ENCODE results near the gene RELA. TPM values are rescaled to one million over a fixed set of nuclear protein-coding genes. Genes with fewer than 3 reads are reported as not detected.

Gene RELA
- total RNA-seq, 1 experiment from 2014 or later, result 35.1 TPM

- TF ChIP-seq E2F4 (CRISPR knock-in tag; IDR thresholded peaks at IDR 0.05; ENCODE audit: borderline replicate concordance, low read depth), result no peak
- no peak for TF ChIP-seq ZNF232 (CRISPR knock-in tag; IDR thresholded peaks at IDR 0.05)
- TF ChIP-seq PREB (CRISPR knock-in tag; IDR thresholded peaks at IDR 0.05; ENCODE audit: borderline replicate concordance), result no peak
- TF ChIP-seq ZBTB21 (CRISPR knock-in tag; IDR thresholded peaks at IDR 0.05; ENCODE audit: borderline replicate concordance), result no peak
- peak; percentile 96 for TF ChIP-seq TEAD1 (CRISPR knock-in tag; IDR thresholded peaks at IDR 0.05)
- TF ChIP-seq ZMAT4 (CRISPR knock-in tag; IDR thresholded peaks at IDR 0.05), result no peak; the same call in 1 of the 2 replicates
- TF ChIP-seq TEAD4 (CRISPR knock-in tag; IDR thresholded peaks at IDR 0.05), result no peak
- no peak for TF ChIP-seq ATF2 (CRISPR knock-in tag; IDR thresholded peaks at IDR 0.05; ENCODE audit: borderline replicate concordance, low read depth)
- 0 out of 2 replicates have a peak, but pooled peaks have one; percentile 30 for TF ChIP-seq SMAD3 (CRISPR knock-in tag; IDR thresholded peaks at IDR 0.05; ENCODE audit: borderline replicate concordance)
- TF ChIP-seq USF2 (CRISPR knock-in tag; IDR thresholded peaks at IDR 0.05), result peak; percentile 100
- TF ChIP-seq SOX15 (CRISPR knock-in tag; IDR thresholded peaks at IDR 0.05), result no peak
- TF ChIP-seq EMX1 (CRISPR knock-in tag; IDR thresholded peaks at IDR 0.05), result no peak
- peak; percentile 28; the same call in 1 of the 2 replicates for TF ChIP-seq E2F5 (CRISPR knock-in tag; IDR thresholded peaks at IDR 0.05)
- TF ChIP-seq NR3C1 (CRISPR knock-in tag; conservative IDR thresholded peaks at IDR 0.05; ENCODE audit: low read depth), result no peak
- no peak for TF ChIP-seq ZNF396 (CRISPR knock-in tag; IDR thresholded peaks at IDR 0.05; ENCODE audit: borderline replicate concordance)
- TF ChIP-seq ATF1 (CRISPR knock-in tag; IDR thresholded peaks at IDR 0.05), result no peak
- peak; percentile 88 for TF ChIP-seq ZNF416 (CRISPR knock-in tag; IDR thresholded peaks at IDR 0.05)
Observed at GRCh38 chr11:65711785-65712632, 49.3 kb upstream of the RELA start, which contains the start of gene KAT5 (continued).

- DNase-seq (ENCODE audit: low spot score) (no peak), ATAC-seq (no peak)
- 0 out of 2 replicates have a peak, but pooled peaks cover 3% of the 10 kb centered on the region for H3K4me1 Mint-ChIP-seq
- peaks cover 23% of the 10 kb centered on the region for H3K36me3 Mint-ChIP-seq
- peaks cover 11% of the 10 kb centered on the region for H3K27me3 Mint-ChIP-seq (ENCODE audit: low read depth)
- CTCF ChIA-PET, result interaction anchor here (2.0 to 3.1 kb wide), 4 partner anchors 47 to 179 kb away, joined by 8 to 31 read pairs (median 20); partner anchors contain the start of genes CCDC85B, FIBP, MUS81 and RELA
- POLR2A ChIA-PET, result no interaction called here
- no peaks in the 10 kb centered on the region for H3K9me3 Mint-ChIP-seq
- no peak overlapping the region for H3K4me3 Mint-ChIP-seq
- no peak overlapping the region for H3K27ac Mint-ChIP-seq
- TF ChIP-seq ZNF219 (CRISPR knock-in tag; IDR thresholded peaks at IDR 0.05; ENCODE audit: borderline replicate concordance), result no peak
- no peak for TF ChIP-seq GABPB1 (CRISPR knock-in tag; IDR thresholded peaks at IDR 0.05)
- TF ChIP-seq E2F4 (CRISPR knock-in tag; IDR thresholded peaks at IDR 0.05; ENCODE audit: borderline replicate concordance, low read depth), result no peak
- no peak for TF ChIP-seq ZNF138 (CRISPR knock-in tag; conservative IDR thresholded peaks at IDR 0.05)
- no peak for TF ChIP-seq OVOL2 (CRISPR knock-in tag; IDR thresholded peaks at IDR 0.05; ENCODE audit: borderline replicate concordance)
- TF ChIP-seq ZNF232 (CRISPR knock-in tag; IDR thresholded peaks at IDR 0.05), result no peak
- no peak for TF ChIP-seq ESRRA (CRISPR knock-in tag; IDR thresholded peaks at IDR 0.05; ENCODE audit: borderline replicate concordance)
- no peak for TF ChIP-seq TCF7 (CRISPR knock-in tag; IDR thresholded peaks at IDR 0.05; ENCODE audit: low read depth)
- TF ChIP-seq ZNF425 (CRISPR knock-in tag; conservative IDR thresholded peaks at IDR 0.05), result no peak
- TF ChIP-seq RORB (CRISPR knock-in tag; IDR thresholded peaks at IDR 0.05), result no peak
- TF ChIP-seq FOXJ3 (CRISPR knock-in tag; IDR thresholded peaks at IDR 0.05; ENCODE audit: borderline replicate concordance), result no peak
Observed at GRCh38 chr11:65710421-65710820, 47.7 kb upstream of the RELA start.

All from WTC11 (cell line).